Ovary (tissue), 3 donors: ENCODE data around the gene CAMKMT.

Experiments used
- CTCF ChIP-seq, 3 donors: fragments of 450-650 bp in 2 of 3; fragments of 200-600 bp in 1 of 3; IDR thresholded peaks; one replicate each; pipeline versions ENCODE4 v1.5.1 to v1.8.0; 2016 to 2022; ENCODE audit warnings: antibody characterized with exemption in 3 of 3, mild to moderate bottlenecking in 1 of 3
- EP300 ChIP-seq: sonication (generic); formaldehyde crosslinking; IDR thresholded peaks from one replicate; pipeline ENCODE4 v1.6.1; 2017; ENCODE audit warnings: antibody characterized with exemption
- POLR2A ChIP-seq: fragments of 450-650 bp; IDR thresholded peaks from one replicate; pipeline ENCODE4 v1.6.1; 2017; ENCODE audit warnings: antibody characterized with exemption, mild to moderate bottlenecking, moderate library complexity
- donor health status: DM: no; HTN: no; CAD: no.

DNA sequence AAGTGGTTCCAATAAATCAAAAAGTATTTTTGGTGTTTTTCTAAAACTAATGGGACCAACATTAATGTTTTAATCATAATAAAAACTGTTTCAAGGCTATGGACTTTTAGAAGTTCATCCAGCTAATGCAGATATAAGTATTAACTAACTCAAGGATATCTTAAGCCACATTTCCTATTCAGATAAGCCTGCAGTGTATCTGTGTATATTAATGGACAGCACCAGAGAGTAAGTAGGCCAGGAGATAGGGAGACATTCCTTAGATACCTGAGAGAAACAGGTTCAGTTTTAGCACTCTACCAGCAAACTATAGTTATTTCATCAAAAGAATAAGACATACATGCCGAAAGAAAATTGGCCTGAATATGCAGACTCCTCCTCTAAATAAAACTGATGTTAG is 27.8 kb upstream of the CAMKMT start:
- TF ChIP-seq POLR2A (no peak), CTCF (IDR thresholded peaks at IDR 0.05) (no peak), EP300 (no peak)
